ENCODE measurements around the gene RALGDS.

The RALGDS gene

DNA sequence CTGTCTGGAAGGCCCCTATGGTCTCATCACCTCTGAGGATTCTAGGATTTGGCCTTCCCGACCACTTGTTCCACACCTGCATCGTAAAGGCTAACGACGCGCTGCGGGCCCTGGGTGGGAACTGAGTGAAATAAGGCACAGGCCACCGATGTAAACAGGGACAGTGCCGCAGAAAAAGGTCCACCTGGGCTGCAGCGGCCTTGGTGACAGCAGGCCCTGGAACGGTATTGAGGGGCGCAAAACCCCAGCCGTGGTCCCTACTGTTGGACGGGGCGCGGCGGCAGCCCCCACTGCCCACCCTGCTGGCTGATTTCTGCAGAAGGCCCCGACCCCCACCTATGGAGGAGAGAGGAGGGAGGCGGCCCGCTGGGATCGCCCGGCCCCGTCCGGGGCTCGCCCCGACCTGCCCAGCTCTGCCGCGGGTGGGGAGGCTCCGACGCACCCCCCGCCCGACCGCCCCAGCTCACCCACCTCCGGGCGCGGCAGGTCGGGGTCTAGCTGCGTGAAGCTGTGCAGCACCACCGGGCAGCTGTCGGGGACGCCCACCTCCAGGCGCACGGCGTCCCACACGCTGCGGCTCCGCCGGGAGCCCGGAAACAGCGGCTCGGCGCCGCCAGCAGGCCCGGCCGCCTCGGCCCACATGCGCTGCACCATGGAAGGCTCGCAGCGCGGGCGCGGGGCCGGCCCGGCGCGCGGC lies 391 bp downstream of the RALGDS start:
- in situ Hi-C loops (cut with MboI; ENCODE audit: low sequenced_read_pairs): no loop called here

DNA sequence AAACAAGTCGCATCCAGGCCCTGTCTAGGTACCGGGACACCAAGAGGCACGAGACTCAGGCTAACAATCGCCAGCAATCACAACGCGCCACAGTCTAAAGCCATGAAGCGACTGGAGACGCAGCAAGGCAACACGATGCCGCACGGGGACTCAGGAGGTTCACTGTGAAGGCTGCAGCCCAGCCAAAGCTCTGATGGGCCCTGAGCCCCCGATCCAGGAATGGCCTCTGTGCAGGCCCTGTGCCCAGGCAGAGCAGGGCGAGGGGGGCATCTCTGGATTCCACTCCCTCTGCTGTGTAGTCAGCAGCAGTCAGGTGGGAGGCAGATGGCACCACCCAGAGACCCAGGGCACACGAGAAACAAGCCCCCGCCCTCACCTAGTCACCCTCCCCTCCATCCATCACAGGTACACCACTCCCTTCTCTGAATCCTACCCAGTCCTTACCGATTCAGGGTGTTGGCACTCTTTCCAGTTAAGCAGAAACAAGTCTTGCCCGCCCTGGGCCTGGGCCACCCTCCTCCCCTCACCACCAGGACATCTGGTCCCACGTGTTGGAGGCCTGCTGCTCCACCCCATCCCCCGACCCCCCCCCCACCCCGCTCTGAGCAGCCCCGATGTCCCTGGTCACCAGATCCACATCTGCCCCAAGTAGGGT lies 1.1 kb downstream of the RALGDS start:
- in situ Hi-C loops (cut with MboI; ENCODE audit: low sequenced_read_pairs): no loop called here

DNA sequence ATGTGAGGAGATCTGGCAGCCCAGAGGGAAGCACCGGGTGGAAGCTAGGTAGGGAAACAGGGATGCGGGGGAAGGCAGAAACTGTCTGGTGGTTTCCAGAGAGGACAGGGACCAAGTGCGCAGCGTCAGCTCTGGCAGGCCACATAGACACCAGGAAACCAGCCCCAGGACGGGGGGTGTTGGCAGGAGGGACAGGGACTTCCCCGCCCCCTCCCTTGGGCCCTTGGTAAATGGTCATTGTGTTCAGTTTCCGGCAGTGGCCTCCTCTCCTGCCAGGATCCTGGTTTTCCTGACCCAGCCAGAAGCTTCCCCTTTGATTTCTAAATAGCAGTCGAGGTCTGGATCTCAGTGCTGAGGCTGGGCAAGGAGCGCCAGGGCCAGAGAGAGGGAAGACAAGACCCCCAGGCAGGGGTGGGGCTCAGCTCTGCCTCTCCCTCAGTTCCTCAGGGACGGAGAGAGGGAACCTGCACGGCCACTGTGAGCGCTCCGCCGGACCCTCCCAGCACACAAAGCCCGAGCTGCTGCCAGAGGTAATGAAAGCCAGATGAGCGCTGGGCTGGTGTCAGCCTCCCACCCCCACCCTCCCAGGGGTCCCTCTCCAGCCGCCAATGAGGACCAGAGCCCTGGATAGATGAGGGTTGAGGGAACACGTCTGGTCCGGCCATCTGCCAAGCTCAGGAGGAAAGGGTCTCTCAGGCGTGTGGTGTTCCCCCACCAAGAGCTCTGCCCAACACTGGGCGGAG lies 1.8 kb downstream of the RALGDS start:
- in situ Hi-C loops (cut with MboI; ENCODE audit: low sequenced_read_pairs): no loop called here

DNA sequence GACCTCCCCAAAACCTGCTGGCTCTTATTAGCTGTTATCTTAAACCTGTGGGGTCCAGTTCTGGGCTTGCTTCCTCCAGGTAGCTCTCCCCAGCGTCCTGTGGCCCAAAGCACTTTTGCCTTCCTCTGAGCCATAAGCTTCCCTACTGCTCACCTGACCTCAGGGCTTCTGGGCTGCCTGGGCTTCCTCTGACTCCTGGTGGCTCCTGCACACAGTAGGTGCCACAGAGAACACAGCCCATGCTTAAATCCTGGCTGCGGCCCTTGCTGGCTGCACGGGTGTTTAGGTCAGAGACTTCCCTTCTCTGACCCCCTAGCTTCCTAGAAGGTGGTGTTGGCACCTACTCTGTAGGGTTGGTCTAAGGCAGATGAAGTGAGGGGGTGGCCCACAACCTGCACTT lies 2.5 kb downstream of the RALGDS start:
- in situ Hi-C loops (cut with MboI; ENCODE audit: low sequenced_read_pairs): no loop called here

DNA sequence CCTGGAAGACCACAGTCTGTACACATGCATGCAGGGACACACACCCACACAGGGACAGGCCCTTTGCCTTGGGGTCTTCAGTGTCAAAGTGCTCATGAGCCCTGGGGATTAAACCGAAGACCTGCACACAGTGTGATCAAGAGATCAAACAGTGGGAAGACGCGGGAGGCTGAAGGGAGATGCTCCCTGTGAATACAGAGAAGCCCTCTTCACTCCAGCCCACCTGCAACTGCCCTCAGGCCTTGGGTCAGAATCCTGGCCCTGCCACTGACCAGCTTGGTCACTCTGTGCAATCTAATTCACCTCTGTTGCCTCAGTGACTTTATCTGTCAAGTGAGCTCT lies 2.9 kb downstream of the RALGDS start:
- in situ Hi-C loops (cut with MboI; ENCODE audit: low sequenced_read_pairs): no loop called here

DNA sequence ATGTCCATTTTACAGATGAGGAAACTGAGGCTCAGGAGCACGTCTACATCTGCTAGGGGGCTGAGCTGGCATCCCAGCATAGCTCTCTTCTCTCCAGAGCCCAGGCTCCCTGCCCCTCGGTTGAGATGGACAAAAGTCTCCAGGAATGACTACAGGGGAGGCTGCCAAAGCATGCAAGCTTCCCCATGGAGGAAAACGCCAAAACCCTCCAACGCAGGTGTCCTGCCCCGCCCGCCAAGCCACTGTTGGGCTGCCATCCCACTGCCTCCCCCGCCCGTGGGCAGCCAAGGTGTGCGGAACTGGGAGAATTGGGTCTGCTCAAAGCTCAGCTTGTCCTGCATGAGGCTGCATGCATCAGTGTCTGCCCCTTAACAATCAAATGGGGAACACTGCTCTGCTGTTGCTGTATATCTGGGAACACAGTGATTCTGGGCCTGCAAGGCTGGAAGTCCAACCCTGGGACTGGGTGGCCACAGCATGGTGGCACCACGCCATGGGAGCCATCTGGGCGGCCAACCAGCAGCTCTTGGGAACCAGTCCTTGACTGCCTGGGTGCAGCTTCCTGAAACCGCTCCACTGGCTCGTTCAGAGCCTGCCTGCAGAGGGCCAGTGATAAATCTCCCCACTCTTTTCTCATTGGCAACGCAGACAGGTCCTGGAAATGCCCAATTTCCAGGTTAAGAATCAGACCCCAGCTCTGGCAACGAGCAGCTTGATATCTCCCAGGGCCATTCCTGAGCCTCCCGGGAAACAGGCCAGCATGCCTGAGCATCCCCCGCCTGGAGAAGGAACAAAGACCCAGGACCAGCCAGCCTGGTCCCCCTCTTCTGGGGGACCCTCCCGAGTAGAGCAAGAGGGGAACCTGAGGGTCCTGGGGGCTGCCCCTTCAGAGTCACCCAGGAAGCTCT lies 3.5 kb downstream of the RALGDS start:
- in situ Hi-C loops (cut with MboI; ENCODE audit: low sequenced_read_pairs): no loop called here

DNA sequence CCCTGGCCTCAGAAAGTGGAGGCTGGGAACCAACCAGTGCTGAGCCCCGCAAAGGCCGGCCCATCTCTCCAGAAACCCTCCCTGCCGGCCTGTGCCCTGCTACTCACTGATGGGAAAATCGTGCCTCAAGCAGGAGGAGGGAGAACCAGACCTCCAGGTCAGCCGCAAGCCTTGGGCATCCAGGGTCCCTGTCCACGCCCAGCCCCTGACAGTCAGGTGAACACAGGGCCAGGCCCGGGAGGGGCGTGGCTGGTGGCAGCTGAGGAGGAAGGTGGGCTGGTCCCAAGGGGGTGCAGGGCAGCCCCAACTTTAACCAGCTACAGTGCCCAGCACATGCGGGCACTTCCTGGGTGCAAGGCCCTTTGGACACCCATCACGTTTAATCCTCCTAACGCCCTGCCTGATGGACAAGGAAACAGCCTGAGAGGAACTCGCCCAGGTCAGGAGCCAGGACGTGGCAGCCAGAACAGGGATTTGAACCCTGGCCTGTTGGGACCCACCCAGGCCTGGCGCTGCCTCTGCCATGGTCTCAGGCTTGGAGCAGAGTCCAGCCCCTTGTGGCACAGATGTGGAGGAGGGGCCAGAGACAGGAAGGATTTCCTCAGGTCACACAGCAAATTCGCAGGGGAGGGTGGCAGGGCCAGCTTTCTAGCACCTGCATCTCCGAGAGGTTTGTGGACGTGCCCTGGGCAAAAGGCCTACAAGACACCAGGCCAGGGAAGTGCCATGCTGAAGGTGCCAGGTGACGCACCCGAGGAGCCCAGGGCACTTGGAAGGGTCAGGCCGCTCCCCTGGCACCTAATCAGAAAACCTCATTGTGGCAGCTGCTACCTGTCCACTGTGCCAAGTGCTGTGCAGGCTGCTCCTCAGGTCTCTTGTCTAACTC lies 4.5 kb downstream of the RALGDS start:
- in situ Hi-C loops (cut with MboI; ENCODE audit: low sequenced_read_pairs): no loop called here

DNA sequence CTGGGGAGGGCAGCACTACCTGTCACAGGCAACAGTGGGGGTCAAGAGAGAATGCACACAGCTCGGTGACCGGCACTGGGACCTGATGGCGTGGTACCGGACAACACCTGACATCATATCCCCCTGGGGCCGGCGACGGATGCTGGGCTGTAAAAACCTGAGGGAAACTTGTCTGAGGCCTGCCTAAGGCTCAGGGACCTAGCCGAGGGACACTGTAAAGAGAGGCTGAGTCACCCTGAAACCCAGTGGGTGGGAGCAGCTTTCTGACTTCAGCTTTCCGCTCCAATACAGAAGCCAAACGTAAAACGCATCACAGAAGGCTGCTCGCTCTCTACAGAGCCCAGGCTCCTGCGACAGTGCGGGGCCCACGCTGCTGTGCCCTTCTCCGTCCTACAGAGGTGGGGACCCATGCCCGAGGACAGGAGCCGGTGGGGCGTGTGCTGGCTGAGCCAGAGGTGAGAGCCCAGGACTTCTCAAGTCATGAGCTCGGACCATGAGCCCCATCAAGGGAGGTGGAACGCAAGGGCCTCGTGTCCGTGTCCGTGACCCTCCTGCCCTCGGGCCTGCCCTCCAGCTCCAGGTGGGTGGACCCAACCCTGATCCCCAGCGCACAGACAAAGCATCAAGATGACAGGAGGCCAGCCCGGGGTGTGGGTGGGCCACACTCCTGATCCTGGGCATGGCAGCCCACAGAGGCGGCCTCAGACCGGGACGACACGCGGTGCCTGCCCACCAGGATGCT lies 5.3 kb downstream of the RALGDS start:
- in situ Hi-C loops (cut with MboI; ENCODE audit: low sequenced_read_pairs): no loop called here

DNA sequence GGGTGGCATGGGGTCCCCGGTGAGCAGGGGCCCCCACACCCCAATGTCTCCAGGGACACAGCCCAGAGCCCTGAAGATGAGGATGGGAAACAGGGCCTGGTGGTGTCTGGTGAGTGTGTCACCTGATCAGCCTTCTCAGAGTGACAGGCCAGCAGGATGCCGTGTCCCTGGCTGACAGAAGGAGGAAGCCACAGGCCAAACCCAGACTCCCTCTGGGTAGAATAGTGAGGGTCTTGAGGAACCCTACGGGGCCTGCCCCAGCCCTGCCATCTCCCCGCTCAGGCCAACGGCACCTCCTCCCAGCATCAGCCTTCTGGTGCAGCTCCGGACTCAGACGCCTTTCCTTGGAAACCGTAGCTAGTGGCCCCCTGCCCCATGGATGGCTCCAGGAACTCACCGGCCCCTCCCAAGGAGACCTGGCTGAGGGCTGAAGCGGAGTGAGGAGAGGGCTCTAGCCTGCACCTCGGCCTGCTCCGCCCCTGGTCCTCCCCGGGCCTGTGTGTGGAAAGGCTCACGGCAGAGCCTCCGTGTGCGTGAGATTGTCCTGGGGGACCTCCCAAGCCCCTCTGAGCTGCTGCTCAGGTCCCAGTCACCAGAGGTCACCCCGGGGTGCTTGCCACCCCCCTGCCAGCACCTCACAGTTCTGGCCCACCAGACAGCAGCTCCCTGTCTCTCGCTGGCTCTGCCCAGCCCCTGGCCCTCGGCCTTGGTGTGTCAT lies 6.0 kb downstream of the RALGDS start:
- in situ Hi-C loops (cut with MboI; ENCODE audit: low sequenced_read_pairs): no loop called here

DNA sequence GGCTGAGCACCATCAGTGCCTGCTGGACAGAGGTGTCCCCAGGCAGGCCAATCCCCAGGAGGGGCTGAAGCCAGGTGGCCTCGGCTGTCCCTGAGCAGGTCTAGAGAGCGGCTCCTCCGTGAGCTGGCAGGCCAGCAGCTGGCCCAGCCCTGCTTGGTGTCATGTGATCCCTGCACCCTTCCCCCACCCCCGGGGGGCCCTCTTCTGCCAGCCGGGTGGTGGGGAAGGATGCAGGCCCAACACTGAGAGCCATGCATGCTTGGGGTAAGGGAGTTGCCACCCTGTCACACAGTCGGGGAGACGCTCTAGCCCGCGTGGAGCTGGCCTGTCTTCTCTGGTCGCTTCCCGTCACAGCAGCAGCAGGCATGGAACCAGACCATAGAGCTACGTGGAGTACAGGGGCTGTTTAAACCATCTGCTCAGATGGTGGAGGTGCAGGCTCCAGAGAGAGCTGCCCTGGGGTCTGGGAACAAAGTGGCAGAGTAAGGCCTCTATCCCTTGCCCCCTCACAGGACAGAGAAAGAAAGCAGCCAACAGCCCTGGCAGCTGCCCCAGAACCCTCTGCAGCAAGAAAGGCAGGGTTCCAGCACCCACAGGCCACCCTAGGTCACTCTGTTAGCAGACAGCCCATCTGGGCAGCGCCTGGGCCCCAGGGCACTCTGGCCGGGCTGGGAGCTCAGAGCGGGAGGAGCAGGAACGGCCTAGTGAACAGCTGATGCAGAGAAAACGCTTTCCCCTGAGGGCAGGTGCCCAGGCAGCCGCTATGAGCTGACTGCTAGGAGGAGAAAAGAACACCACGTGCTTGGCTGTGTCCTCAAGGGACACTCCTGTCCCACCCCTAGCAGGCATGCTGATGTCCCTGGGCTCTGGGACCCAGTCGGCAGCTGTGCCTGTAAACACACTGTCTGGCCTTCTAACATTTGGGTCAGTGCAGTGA lies 6.8 kb downstream of the RALGDS start:
- in situ Hi-C loops (cut with MboI; ENCODE audit: low sequenced_read_pairs): no loop called here

DNA sequence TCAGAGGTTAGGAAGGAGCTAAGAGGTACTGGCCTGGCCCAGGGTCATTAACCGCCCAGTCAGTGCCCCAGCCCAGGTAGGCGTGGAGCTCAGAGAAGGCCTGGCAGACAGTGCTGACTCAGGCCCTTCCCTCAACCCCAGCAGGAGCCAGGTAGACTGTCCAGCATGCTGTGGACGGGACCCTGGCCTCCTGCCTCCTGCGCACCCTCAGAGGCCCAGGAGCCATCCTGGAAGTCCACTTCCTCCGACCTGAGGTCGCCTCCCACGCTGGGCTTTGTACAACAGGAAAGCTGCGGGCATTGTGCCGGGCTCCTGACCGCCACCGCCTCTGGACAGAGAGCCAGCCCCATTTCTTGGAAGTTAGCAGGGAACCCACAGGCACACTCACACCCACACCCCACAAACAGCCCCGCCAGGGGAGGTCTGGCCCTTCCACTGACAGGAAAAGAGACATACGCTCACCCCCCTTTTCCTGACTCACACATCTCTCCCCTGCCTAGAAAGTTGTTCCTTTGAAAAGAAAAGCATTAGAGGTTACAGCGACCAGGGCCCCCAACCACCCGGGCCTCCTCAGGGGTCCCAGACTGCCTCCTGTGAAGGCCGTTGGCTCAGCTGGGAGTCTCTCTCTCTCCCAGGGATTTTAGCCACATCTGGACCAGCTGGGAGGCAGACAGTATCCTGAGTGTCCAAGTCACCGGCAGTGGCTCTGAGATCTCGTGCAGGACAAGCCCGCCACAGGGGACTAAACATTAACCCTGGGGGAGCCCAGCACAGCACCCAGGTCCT lies 7.7 kb downstream of the RALGDS start:
- in situ Hi-C loops (cut with MboI; ENCODE audit: low sequenced_read_pairs): no loop called here

DNA sequence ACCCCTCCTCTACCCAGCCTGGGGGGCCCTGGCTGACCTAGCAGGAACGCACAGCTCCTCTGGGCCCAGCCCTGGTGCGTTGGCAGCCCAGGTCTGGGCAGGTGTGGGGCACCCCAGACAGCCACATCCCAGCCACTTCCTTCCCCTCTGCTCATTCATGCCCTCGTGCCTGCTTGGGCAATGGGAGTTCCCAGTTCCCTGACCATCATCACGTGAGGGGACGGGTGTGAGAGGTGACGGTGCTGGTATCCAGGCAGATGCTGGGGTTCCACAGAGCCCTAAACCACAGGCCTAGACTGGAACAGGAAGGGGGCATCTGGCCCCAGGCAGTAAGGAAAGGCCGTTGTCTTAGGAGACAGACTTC lies 8.4 kb downstream of the RALGDS start:
- in situ Hi-C loops (cut with MboI; ENCODE audit: low sequenced_read_pairs): no loop called here

DNA sequence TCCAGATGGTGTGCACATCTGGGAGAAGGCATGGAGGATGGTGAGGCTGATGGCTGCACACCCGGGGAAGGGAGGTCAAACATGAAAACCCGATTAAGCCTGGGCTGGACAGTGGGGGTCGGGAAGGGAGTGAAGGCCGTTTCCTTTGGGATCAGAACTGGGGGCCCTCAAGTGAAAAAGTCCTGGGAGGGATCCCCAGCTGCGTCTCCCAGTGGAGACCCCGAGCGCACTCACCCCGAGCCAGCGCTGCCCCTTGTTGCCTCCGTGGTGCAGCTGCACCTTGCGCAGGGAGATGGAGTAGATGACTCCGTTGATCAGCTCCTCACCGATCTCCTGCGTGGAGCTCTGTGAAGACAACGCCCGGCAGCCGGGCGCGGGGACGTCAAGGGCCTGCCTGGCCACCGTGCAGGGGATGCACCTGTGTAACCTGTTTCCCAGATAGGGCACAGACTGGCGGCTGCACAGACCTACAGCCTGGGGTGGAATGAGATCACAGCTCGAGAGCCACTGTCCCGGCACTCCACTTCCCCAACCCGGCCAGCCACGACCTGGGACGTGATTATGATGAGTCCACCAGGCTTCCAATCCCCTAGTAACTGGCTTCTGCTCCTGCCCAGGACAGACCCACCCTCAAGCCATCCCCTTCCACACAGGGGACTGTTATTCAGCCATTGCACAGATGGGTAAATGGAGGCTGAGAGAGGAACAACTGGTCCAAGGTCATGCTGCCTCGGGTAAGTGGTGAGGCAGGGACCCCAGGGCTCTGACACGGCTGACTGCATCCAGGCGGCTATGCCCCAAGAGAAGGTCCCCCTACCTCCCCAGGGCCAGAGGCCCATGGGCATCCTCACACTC lies 9.0 kb downstream of the RALGDS start:
- in situ Hi-C loops (cut with MboI; ENCODE audit: low sequenced_read_pairs): no loop called here

DNA sequence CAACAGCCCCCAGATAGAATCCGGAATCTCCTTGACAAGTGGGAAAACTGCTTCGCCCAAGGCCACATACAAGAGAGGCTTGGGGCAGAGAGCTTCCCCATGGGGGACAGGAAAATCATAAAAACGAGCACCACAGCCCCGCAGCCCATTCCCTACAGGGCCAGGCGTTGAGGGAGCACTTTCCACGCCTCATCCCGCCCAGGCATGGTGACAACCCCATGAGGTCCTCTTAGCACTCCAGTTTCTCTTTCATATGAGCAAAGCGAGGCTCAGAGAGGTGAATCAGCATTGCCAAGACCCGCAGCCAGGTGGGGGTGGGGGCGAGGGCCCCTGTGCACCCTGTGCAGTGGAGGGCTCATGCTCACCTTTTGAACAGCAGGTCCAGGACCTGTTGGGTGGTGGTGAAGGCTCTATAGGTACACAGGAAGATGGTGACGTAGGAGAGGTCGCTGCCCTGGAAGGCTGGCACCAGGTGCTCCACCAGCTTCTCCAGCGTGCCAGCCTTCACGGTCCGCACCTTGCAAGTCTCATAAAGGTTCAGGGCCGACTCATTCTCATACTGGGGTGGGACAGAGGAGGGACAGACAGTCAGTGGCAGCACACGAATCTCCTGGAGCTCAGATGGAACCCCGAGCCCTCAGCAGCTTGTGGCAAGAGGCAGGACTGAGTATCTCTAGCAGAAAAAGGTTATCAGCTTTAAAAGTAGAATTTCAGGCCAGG lies 10.9 kb downstream of the RALGDS start:
- in situ Hi-C loops (cut with MboI; ENCODE audit: low sequenced_read_pairs): no loop called here

DNA sequence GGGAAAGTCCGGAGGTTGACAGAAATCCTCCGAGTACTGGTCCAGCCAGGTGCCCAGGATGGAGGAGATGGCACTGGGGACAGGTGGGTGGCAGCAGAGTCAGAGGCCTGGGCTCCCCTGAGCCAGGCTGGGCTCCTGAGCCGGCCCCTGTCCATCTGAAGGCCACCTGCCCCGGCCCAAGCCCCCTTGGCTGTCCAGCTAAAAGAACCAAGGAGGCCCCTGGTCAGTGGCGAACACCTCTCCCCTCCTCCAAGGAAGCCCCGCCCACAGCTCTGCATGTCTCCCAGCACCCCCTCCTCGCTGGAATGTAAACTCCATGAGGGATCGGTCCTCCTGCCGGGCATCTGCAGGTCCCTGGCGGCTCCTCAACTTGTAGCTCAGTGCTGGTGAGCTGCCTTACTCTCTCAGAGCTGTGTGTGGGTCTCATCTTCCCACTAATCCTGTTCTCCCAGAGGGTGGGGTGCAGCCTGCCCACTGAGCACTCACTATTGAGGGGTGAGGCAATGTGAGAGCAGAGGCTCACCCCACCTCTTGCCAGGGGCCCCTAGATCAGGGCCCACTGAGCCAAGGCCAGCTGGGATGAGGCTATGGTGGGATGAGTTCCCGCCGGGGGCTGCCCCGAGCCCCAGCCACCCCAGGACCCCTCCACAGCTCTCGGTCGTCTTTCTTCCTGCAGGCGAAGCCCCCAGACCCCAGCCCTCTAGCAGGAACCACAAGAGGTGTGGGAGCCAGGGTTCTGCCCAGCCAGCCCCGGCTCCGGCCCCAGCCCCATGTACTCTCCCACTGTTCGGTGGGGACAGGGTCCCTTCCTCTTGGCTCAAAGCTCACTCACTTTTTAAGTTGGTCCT lies 12.0 kb downstream of the RALGDS start:
- in situ Hi-C loops (cut with MboI; ENCODE audit: low sequenced_read_pairs): no loop called here
